LNCAP (cell line): ENCODE measurements around the gene SOS1.

Experiments
- TF ChIP-seq, protein P1 (sequence below): fragments of 450-650 bp; IDR thresholded peaks from 2 replicates; pipeline ENCODE4 v1.5.1; 2017; ENCODE audit warnings: mild to moderate bottlenecking

Gene SOS1

GRCh38 chr2:39024833-39025232, 96.0 kb downstream of the SOS1 start:
- TF ChIP-seq, protein P1, sequence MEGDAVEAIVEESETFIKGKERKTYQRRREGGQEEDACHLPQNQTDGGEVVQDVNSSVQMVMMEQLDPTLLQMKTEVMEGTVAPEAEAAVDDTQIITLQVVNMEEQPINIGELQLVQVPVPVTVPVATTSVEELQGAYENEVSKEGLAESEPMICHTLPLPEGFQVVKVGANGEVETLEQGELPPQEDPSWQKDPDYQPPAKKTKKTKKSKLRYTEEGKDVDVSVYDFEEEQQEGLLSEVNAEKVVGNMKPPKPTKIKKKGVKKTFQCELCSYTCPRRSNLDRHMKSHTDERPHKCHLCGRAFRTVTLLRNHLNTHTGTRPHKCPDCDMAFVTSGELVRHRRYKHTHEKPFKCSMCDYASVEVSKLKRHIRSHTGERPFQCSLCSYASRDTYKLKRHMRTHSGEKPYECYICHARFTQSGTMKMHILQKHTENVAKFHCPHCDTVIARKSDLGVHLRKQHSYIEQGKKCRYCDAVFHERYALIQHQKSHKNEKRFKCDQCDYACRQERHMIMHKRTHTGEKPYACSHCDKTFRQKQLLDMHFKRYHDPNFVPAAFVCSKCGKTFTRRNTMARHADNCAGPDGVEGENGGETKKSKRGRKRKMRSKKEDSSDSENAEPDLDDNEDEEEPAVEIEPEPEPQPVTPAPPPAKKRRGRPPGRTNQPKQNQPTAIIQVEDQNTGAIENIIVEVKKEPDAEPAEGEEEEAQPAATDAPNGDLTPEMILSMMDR = no peak

DNA sequence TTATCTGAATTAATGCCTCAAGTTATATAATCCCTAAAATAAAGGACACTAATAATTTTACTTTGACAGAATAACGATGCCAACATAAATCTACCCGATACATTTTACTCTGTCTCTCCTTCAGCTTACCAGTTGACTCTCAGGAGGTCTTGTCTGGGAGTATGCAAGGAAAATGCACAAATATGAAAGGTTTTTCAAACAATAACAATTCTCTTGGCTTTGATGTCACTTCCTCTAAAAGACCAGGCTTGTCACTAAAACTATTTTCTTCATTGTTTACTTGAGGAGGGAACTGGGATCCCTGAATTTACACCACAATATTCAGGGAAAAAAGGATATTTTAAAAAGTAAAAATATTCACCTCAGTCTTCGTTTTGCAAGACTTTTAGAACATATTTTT, 97.2 kb downstream of the SOS1 start:
- TF ChIP-seq, protein P1 = no peak

GRCh38 chr2:39022642-39023235, 98.1 kb downstream of the SOS1 start:
- TF ChIP-seq, protein P1 = no peak

- TF ChIP-seq, protein P1 = no peak
Measured at GRCh38 chr2:39020383-39020782, 100.5 kb downstream of the SOS1 start.

- TF ChIP-seq, protein P1 = no peak
Measured at GRCh38 chr2:39018638-39019037, 102.2 kb downstream of the SOS1 start.

DNA sequence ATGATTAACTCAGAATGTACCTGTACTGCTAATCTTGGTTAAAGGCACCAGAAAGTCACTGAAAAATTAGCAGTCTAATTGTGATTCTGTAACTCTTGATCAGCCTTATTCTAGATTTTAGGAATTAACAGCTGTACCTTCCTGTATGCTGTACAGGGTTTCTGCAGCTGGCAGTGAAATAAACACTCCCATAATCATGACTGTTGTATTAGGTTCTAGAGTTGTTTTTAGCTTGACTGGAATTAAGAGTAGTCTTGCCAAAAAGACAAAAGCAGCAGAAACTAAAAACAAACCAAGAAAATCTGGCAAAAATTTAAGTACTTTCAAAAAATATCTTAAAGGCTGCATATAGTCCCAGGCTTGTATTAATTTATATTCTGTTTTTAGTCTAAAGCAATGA, 103.5 kb downstream of the SOS1 start:
- TF ChIP-seq, protein P1 = no peak

GRCh38 chr2:39015424-39015823, 105.4 kb downstream of the SOS1 start:
- TF ChIP-seq, protein P1 = no peak

GRCh38 chr2:39013871-39014270, 107.0 kb downstream of the SOS1 start:
- TF ChIP-seq, protein P1 = no peak
